NCI-H2196 treated with DMSO at 0.1 percent for 48 hours (cell line): ENCODE data around the gene BCAP31.
"Not testable (repeated sequence)": the region's sequence is repeated elsewhere in the genome, so short reads cannot be mapped to it uniquely, and the experiment has no call there.

Experiments
- DNase-seq: peaks from one replicate; lab custom pipeline; 2025; ENCODE audit not compliant: unreplicated experiment; lab: John Stamatoyannopoulos, UW

BCAP31 gene

GRCh38 chrX:153763298-153763932, 39.2 kb upstream of the BCAP31 start:
- DNase-seq, result no peak

- no peak for DNase-seq
Measured at GRCh38 chrX:153762626-153763173, 38.5 kb upstream of the BCAP31 start.

- DNase-seq, result no peak
Measured at GRCh38 chrX:153761863-153762262, 37.7 kb upstream of the BCAP31 start.

GRCh38 chrX:153755136-153755535, 30.9 kb upstream of the BCAP31 start:
- DNase-seq, result no peak

GRCh38 chrX:153750127-153750774, 26.1 kb upstream of the BCAP31 start:
- no peak for DNase-seq

- DNase-seq, result not testable (repeated sequence)
Measured at GRCh38 chrX:153749017-153749416, 24.8 kb upstream of the BCAP31 start.

- DNase-seq, result not testable (repeated sequence)
Measured at GRCh38 chrX:153746991-153747390, 22.8 kb upstream of the BCAP31 start.

GRCh38 chrX:153746359-153746758, 22.2 kb upstream of the BCAP31 start:
- DNase-seq, result no peak

- not testable (repeated sequence) for DNase-seq
Measured at GRCh38 chrX:153745067-153745433, 20.9 kb upstream of the BCAP31 start.

- DNase-seq, result no peak
Measured at GRCh38 chrX:153744210-153745066, 20.3 kb upstream of the BCAP31 start.

GRCh38 chrX:153743468-153744209, 19.5 kb upstream of the BCAP31 start:
- DNase-seq, result not testable (repeated sequence)

- not testable (repeated sequence) for DNase-seq
Measured at GRCh38 chrX:153742796-153743467, 18.7 kb upstream of the BCAP31 start.

- not testable (repeated sequence) for DNase-seq
Measured at GRCh38 chrX:153742111-153742510, 17.9 kb upstream of the BCAP31 start.

- no peak for DNase-seq
Measured at GRCh38 chrX:153741446-153741845, 17.3 kb upstream of the BCAP31 start.

- DNase-seq, result no peak
Measured at GRCh38 chrX:153740631-153741222, 16.5 kb upstream of the BCAP31 start.

- DNase-seq, result no peak
Measured at GRCh38 chrX:153739754-153740486, 15.7 kb upstream of the BCAP31 start.

GRCh38 chrX:153738056-153738605, 13.9 kb upstream of the BCAP31 start:
- no peak for DNase-seq

- no peak for DNase-seq
Measured at GRCh38 chrX:153736871-153737441, 12.8 kb upstream of the BCAP31 start.
